HepG2 (cell line): ENCODE measurements around the gene AK2. TPM values are rescaled to one million over a fixed set of nuclear protein-coding genes. Genes with fewer than 3 reads are reported as not detected.

Experiments used
- ARHGAP35 ChIP-seq: sonication (generic); formaldehyde crosslinking; IDR thresholded peaks from 2 replicates; pipeline ENCODE4 v1.9.0; 2022; ENCODE audit warnings: mild to moderate bottlenecking, inconsistent platforms, moderate library complexity, missing genetic modification reagents, borderline replicate concordance
- ARID4A ChIP-seq: sonication (generic); formaldehyde crosslinking; IDR thresholded peaks from 2 replicates; pipeline ENCODE4 v1.5.0; 2020; ENCODE audit warnings: mild to moderate bottlenecking, missing genetic modification reagents, borderline replicate concordance
- EP300 ChIP-seq, 3 experiments: sonication (generic) in 1 of 3; formaldehyde crosslinking in 1 of 3; IDR thresholded peaks; 2 replicates each; pipeline versions ENCODE4 v1.5.1 to v1.6.1; 2011 to 2020; ENCODE audit warnings: low read depth in 2 of 3, low read length in 2 of 3, borderline replicate concordance in 1 of 3, improper control_type of control experiment in 1 of 3, mild to moderate bottlenecking in 1 of 3, missing genetic modification reagents in 1 of 3, moderate library complexity in 1 of 3
- JUND ChIP-seq: sonication (generic); formaldehyde crosslinking; IDR thresholded peaks from 2 replicates; pipeline ENCODE4 v1.8.0; 2022; ENCODE audit warnings: mild to moderate bottlenecking, missing genetic modification reagents
- KDM5B ChIP-seq: sonication (generic); formaldehyde crosslinking; IDR thresholded peaks from 2 replicates; pipeline ENCODE4 v1.4.0; 2020; ENCODE audit warnings: missing genetic modification reagents, mild to moderate bottlenecking, borderline replicate concordance
- NCOA1 ChIP-seq: sonication (generic); formaldehyde crosslinking; IDR thresholded peaks from 2 replicates; pipeline ENCODE4 v1.9.0; 2021; ENCODE audit warnings: missing genetic modification reagents
- NONO ChIP-seq, 2 experiments: fragments of 450-650 bp in 1 of 2; sonication (generic) in 1 of 2; formaldehyde crosslinking in 1 of 2; IDR thresholded peaks in 1 of 2; conservative IDR thresholded peaks in 1 of 2; 2 replicates each; pipeline versions ENCODE4 v1.6.1 to v1.8.0; 2017 to 2022; ENCODE audit warnings: mild to moderate bottlenecking in 1 of 2, missing genetic modification reagents in 1 of 2, moderate library complexity in 1 of 2
- NRL ChIP-seq: sonication (generic); formaldehyde crosslinking; IDR thresholded peaks from 2 replicates; pipeline ENCODE4 v1.5.0; 2020; ENCODE audit warnings: missing genetic modification reagents, mild to moderate bottlenecking, moderate library complexity, borderline replicate concordance
- PPARG ChIP-seq: conservative IDR thresholded peaks from 2 replicates; pipeline ENCODE4 v1.6.1; 2016; ENCODE audit warnings: missing biosample characterization, missing genetic modification reagents
- RBM39 ChIP-seq: fragments of 200-400 bp; formaldehyde crosslinking; IDR thresholded peaks from one replicate; pipeline ENCODE4 v1.6.1; 2018; ENCODE audit warnings: antibody characterized with exemption, mild to moderate bottlenecking, low read depth, low read length; ENCODE audit not compliant: poor library complexity, severe bottlenecking
- SRY ChIP-seq: sonication (generic); formaldehyde crosslinking; IDR thresholded peaks from 2 replicates; pipeline ENCODE4 v1.8.0; 2022; ENCODE audit warnings: mild to moderate bottlenecking, missing genetic modification reagents
- ZFP91 ChIP-seq: sonication (generic); formaldehyde crosslinking; IDR thresholded peaks from 2 replicates; pipeline ENCODE4 v1.9.0; 2022; ENCODE audit warnings: missing genetic modification reagents, mild to moderate bottlenecking, borderline replicate concordance
- ZFX ChIP-seq: sonication (generic); formaldehyde crosslinking; IDR thresholded peaks from 2 replicates; pipeline ENCODE4 v1.4.0; 2020; ENCODE audit warnings: mild to moderate bottlenecking, low read depth, missing genetic modification reagents, moderate library complexity
- ZMAT3 ChIP-seq: sonication (generic); formaldehyde crosslinking; conservative IDR thresholded peaks from 2 replicates; pipeline ENCODE4 v1.7.0; 2021; ENCODE audit warnings: missing genetic modification reagents
- ZMYM4 ChIP-seq: sonication (generic); formaldehyde crosslinking; IDR thresholded peaks from 2 replicates; pipeline ENCODE4 v1.8.1; 2023; ENCODE audit warnings: mild to moderate bottlenecking, missing genetic modification reagents
- ZNF496 ChIP-seq: sonication (generic); formaldehyde crosslinking; IDR thresholded peaks from 2 replicates; pipeline ENCODE4 v1.8.1; 2023; ENCODE audit warnings: mild to moderate bottlenecking, moderate library complexity, missing genetic modification reagents; ENCODE audit not compliant: insufficient replicate concordance
- ZNF780A ChIP-seq: sonication (generic); formaldehyde crosslinking; IDR thresholded peaks from 2 replicates; pipeline ENCODE4 v1.8.0; 2022; ENCODE audit warnings: mild to moderate bottlenecking, missing genetic modification reagents, moderate library complexity
- ZNF816 ChIP-seq: sonication (generic); formaldehyde crosslinking; IDR thresholded peaks from 2 replicates; pipeline ENCODE4 v1.8.0; 2022; ENCODE audit warnings: missing genetic modification reagents, mild to moderate bottlenecking, borderline replicate concordance
- polyA plus RNA-seq, 8 experiments: library from polyadenylated mRNA; depleted of rRNA in 3 of 8; stranded (reverse) in 7 of 8; unstranded in 1 of 8; fragments of >200 nt; fragmentation: Illumina TruSeq in 4 of 8; extraction: Trizol in 4 of 8; gene quantifications; 2 replicates each; pipeline versions ENCODE4 v1.2.1 to v1.2.3, GENCODE V29; 2011 to 2016; ENCODE audit warnings: low read depth in 4 of 8, missing spikeins in 1 of 8, mixed read lengths in 1 of 8; ENCODE audit not compliant: insufficient read depth in 1 of 8
- total RNA-seq, 5 experiments: library from RNA; depleted of rRNA; stranded (reverse); fragments of >200 nt; fragmentation: Illumina TruSeq; extraction: Trizol; gene quantifications; 2 replicates each; pipeline ENCODE4 v1.2.3, GENCODE V29; 2016; ENCODE audit warnings: low read depth in 1 of 5
- TF ChIP-seq, protein P1 (sequence below): sonication (generic); formaldehyde crosslinking; IDR thresholded peaks from 2 replicates; pipeline ENCODE4 v1.4.0; 2020; ENCODE audit warnings: missing genetic modification reagents

The AK2 gene
- total and polyA plus RNA-seq, 2 of the 13 experiments (the other 11 are each of a cell fraction or from before 2014, with no cell fraction given): 170 to 188 TPM

- no peak; the same call in 1 of the 2 replicates for TF ChIP-seq ZFX (CRISPR knock-in tag)
- TF ChIP-seq ARHGAP35: 0 out of 2 replicates have a peak, but pooled peaks have one; percentile 57
- no peak for TF ChIP-seq RBM39
- peak; percentile 63 for TF ChIP-seq ARID4A
- peak; percentile 53; the same call in 1 of the 2 replicates for TF ChIP-seq ZMYM4
- peak; percentile 58; the same call in 1 of the 2 replicates for TF ChIP-seq SRY
- peak; percentile 71; the same call in 1 of the 2 replicates for TF ChIP-seq KDM5B
- TF ChIP-seq, protein P1, sequence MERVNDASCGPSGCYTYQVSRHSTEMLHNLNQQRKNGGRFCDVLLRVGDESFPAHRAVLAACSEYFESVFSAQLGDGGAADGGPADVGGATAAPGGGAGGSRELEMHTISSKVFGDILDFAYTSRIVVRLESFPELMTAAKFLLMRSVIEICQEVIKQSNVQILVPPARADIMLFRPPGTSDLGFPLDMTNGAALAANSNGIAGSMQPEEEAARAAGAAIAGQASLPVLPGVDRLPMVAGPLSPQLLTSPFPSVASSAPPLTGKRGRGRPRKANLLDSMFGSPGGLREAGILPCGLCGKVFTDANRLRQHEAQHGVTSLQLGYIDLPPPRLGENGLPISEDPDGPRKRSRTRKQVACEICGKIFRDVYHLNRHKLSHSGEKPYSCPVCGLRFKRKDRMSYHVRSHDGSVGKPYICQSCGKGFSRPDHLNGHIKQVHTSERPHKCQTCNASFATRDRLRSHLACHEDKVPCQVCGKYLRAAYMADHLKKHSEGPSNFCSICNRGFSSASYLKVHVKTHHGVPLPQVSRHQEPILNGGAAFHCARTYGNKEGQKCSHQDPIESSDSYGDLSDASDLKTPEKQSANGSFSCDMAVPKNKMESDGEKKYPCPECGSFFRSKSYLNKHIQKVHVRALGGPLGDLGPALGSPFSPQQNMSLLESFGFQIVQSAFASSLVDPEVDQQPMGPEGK: 0 out of 2 replicates have a peak, but pooled peaks have one; percentile 17
- 0 out of 2 replicates have a peak, but pooled peaks have one; percentile 5 for TF ChIP-seq ZFP91
- no peak for TF ChIP-seq EP300 (IDR thresholded peaks at IDR 0.05; ENCODE audit: low read depth in 2 of 2, low read length in 2 of 2)
- no peak for TF ChIP-seq EP300 (CRISPR knock-in tag; IDR thresholded peaks at IDR 0.05; ENCODE audit: borderline replicate concordance)
- TF ChIP-seq ZNF780A (CRISPR knock-in tag): no peak
- TF ChIP-seq ZNF816: 0 out of 2 replicates have a peak, but pooled peaks have one; percentile 27
- TF ChIP-seq NRL (CRISPR knock-in tag): no peak
- TF ChIP-seq NCOA1 (CRISPR knock-in tag): no peak
- TF ChIP-seq JUND (CRISPR knock-in tag): no peak
- 0 out of 2 replicates have a peak, but pooled peaks have one; percentile 37 for TF ChIP-seq PPARG
- no peak for TF ChIP-seq ZMAT3 (CRISPR knock-in tag)
- no peak for TF ChIP-seq NONO (IDR thresholded peaks at IDR 0.05)
- peak; percentile 63; the same call in 1 of the 2 replicates for TF ChIP-seq NONO (CRISPR knock-in tag; conservative IDR thresholded peaks at IDR 0.05)
- no peak for TF ChIP-seq ZNF496 (CRISPR knock-in tag)
Measured at GRCh38 chr1:32963746-32964460, 72.8 kb downstream of the AK2 start (continued).
